ENCODE results near the gene CCDC15. TPM values are rescaled to one million over a fixed set of nuclear protein-coding genes. Genes with fewer than 3 reads are reported as not detected.
A peak's percentile ranks its signal among the peaks of the same experiment; 100 is the strongest.

Gene CCDC15
- total RNA-seq, 1 donor from 2014 or later = 3.2 TPM

- H3K4me3 Mint-ChIP-seq = peak within 1 kb of the TSS; percentile 57
- H3K36me3 Mint-ChIP-seq = no peaks in the 10 kb centered on the region
- no peak for TF ChIP-seq CTCF (conservative IDR thresholded peaks at IDR 0.05)
- DNase-seq (ENCODE audit: extremely low spot score, unreplicated experiment) = no peak
- H3K4me1 Mint-ChIP-seq (ENCODE audit: unreplicated experiment) = no peaks in the 10 kb centered on the region
- H3K27me3 Mint-ChIP-seq = peaks cover 69% of the 10 kb centered on the region
- no peaks in the 10 kb centered on the region for H3K9me3 Mint-ChIP-seq
- H3K27ac Mint-ChIP-seq = no peak within 1 kb of the TSS
These were observed 35.1 kb upstream of the CCDC15 start, which contains the start of gene HEPN1 for GRCh38 chr11:124918950-124919349. HEPN1 (plus strand) TSS chr11:124919250.

GRCh38 chr11:124919898-124920297 is 34.1 kb upstream of the CCDC15 start:
- H3K36me3 Mint-ChIP-seq = no peaks in the 10 kb centered on the region
- peaks cover 76% of the 10 kb centered on the region for H3K27me3 Mint-ChIP-seq
- peak overlapping the region; percentile 39 for H3K4me3 Mint-ChIP-seq
- H3K4me1 Mint-ChIP-seq (ENCODE audit: unreplicated experiment) = no peaks in the 10 kb centered on the region
- H3K9me3 Mint-ChIP-seq = no peaks in the 10 kb centered on the region
- no peak for DNase-seq (ENCODE audit: extremely low spot score, unreplicated experiment)
- TF ChIP-seq CTCF (conservative IDR thresholded peaks at IDR 0.05) = no peak
- no peak overlapping the region for H3K27ac Mint-ChIP-seq

- no peak for TF ChIP-seq CTCF (conservative IDR thresholded peaks at IDR 0.05)
- peak overlapping the region; percentile 84 for H3K4me3 Mint-ChIP-seq
- DNase-seq (ENCODE audit: extremely low spot score, unreplicated experiment) = no peak
- no peaks in the 10 kb centered on the region for H3K36me3 Mint-ChIP-seq
- H3K4me1 Mint-ChIP-seq (ENCODE audit: unreplicated experiment) = no peaks in the 10 kb centered on the region
- no peaks in the 10 kb centered on the region for H3K9me3 Mint-ChIP-seq
- no peak overlapping the region for H3K27ac Mint-ChIP-seq
- peaks cover 74% of the 10 kb centered on the region for H3K27me3 Mint-ChIP-seq
These were observed 33.6 kb upstream of the CCDC15 start for GRCh38 chr11:124920356-124920755.

- Mint-ChIP-seq H3K4me1 (ENCODE audit: unreplicated experiment) (no peaks in the 10 kb centered on the region), H3K27me3 (peaks cover 69% of the 10 kb centered on the region), H3K36me3 (no peaks in the 10 kb centered on the region), H3K27ac (peak overlapping the region; percentile 59), H3K9me3 (no peaks in the 10 kb centered on the region), H3K4me3 (peak overlapping the region; percentile 84)
- TF ChIP-seq CTCF (conservative IDR thresholded peaks at IDR 0.05) = no peak
- DNase-seq (ENCODE audit: extremely low spot score, unreplicated experiment) = peak; percentile 84
These were observed 33.0 kb upstream of the CCDC15 start for GRCh38 chr11:124920870-124921609.

- no peaks in the 10 kb centered on the region for H3K9me3 Mint-ChIP-seq
- TF ChIP-seq CTCF (conservative IDR thresholded peaks at IDR 0.05) = no peak
- no peak overlapping the region for H3K27ac Mint-ChIP-seq
- H3K4me1 Mint-ChIP-seq (ENCODE audit: unreplicated experiment) = no peaks in the 10 kb centered on the region
- no peak for DNase-seq (ENCODE audit: extremely low spot score, unreplicated experiment)
- H3K36me3 Mint-ChIP-seq = no peaks in the 10 kb centered on the region
- H3K4me3 Mint-ChIP-seq = peak overlapping the region; percentile 34
- peaks cover 57% of the 10 kb centered on the region for H3K27me3 Mint-ChIP-seq
These were observed 31.2 kb upstream of the CCDC15 start for GRCh38 chr11:124922831-124923230.

All from type B pancreatic cell (in vitro differentiated cells).